GM21528 (cell line): ENCODE measurements around the gene PIR.
A peak's percentile ranks its signal among the peaks of the same experiment; 100 is the strongest.

ENCODE experiments used
- ATAC-seq: cut with Tn5 transposase; IDR thresholded peaks from one replicate; pipeline ENCODE4 v1.9.1; 2021; ENCODE audit warnings: mild to moderate bottlenecking, moderate library complexity; ENCODE audit not compliant: unreplicated experiment, low FRiP score

PIR gene

DNA sequence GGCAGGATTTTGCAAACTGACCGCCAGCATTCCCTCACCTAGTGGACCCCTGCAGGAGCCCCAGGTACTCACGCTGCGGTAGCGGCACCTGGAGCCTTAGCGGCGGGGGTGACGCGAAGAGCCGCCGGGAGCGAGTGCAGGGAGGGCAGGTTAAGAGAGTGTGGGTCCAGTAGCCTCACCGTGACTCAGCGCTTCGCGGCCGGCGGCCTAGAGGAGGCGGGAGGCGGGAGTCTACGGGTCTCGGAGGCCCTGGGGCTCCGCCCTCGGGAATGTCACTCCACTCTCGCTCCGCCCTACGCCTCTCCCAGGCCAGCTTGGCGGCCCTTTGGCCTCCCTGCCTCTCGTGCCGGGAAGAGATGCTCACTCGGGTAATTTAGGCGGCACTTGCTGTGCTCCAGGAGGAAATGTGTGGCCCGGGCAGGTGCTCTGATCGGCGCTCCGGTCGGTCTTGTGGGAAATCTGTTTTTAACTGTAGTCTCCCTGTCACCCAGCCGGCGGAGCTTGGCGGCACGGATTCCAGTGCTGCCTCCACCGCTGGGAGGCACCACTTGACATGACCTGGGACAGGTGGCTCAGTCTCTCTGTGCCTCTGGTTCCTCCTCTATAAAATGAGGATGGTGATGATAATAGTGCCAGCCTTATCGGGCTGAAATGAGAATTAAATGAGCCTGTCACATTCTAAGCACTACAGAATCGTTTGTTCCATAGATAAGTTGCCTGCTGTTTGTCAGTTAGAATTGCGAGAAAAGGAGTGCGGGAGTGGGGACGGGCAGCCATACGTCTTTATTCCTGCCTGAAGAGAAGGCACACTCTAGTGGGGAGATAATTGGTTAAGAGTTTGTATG, at the start of gene PIR:
TSS of gene PIR (minus strand) at position 216 of the 845 bp plus-strand sequence. CDS start 2,076 bp downstream, outside the sequence.
- ATAC-seq: peak; percentile 99

DNA sequence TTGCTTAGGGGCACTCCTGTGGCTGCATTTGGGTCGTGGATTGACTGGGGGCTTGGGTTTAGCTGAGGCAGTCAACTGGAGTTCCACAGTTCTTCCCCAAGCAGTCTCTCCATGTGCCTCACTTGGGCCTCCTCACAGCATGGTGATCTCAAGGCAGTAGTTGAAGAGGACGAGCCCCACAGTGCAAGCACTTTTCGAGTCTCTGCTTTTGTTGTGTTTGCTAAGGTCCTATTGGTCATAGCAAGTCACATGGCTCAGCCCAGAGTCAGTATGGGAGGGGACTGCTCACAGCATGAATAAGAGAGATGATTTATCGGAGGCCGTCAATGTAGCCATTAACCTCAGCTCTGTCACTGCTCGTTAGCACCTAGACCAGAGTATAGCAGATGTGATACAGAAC, 37.2 kb upstream of the PIR start:
- ATAC-seq: no peak

DNA sequence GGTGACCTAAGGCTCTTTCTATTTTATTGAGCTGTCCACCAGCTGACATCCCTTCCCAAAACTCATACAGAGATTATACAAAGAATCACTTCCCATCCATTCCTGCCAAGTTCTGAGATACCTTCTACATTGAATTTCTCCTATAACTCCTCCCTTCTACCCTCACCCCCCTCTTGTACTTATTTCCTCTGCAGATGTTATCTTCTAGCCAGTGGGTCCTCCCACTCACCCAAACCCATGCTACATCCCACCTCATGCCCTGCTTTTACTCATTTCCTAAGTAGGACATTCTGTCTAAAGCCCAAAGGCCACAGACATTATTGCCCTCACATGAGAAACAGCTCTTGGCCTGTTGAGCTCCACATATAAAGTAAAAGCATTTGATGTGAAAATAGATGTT, 36.0 kb upstream of the PIR start:
- no peak for ATAC-seq

DNA sequence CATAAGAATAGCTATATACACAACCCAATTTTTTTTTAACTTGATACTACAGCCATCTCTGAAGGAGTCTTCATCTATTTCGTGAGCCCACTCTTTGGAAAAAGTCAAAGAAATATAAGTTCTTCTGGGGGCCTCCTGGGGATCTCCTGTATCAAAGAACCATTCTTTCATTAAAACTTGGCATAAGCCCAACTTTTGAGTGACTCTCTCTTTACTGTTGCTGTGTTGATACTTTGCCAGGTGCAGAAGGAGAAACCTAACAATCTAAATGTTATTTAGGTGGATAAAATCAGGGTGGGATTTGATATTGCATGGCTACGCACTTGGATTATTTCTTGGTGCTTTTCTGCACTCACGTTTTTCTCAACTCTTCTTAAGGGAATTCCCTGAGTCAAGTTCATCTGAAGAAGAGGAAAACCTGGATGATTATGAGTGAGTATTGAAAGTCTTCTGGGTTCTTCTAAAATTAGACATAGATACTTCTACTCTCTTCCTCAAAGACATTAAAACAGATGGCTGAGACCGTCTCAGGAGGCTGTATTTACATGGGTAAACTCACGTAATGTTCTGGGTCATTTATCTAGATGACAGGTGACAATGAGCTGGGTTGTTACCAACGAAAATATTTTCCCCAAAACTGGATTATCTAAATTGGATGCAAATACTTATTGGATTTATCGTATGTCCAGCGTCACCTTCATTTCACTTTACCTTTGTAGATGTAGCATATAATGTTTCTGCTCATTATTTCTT, 32.7 kb upstream of the PIR start:
- ATAC-seq: no peak

DNA sequence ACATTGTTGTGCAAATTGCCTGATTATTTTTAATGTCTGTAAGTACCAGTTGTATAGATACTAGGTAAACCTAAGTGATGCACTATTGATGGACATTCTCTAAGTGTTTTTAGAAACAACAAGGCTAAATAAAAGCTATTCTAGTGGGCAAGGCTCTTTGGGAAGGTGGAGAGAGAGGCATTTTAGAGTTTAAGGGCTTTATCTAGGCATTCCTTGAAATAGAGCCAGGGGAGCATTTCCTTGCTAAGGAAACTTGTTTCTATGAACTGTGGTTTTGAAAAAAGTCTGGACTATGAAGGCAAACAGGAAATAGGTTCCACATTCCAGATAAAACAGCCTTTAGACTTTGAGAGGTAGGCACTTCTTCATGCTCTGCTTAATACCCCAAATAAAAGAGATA, 31.3 kb upstream of the PIR start:
- no peak for ATAC-seq

DNA sequence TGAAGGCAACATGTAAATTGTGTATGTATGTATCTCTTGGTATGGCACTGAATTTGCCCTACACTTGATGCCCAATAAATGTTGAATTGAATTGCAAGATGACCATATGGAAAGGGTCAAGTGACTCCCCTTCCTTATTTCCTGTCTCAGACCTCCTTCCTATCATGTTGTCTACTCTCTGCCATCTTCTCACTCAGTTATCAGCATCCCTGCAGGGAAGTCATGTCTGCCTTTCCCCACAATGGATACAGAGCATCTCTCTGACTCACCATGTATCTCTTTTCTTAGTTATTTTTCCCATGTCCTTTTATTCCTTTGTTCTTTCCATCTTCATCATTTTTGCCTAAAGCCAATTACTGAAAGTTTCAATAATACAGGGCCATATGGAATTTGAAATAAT, 30.0 kb upstream of the PIR start:
- ATAC-seq: no peak

DNA sequence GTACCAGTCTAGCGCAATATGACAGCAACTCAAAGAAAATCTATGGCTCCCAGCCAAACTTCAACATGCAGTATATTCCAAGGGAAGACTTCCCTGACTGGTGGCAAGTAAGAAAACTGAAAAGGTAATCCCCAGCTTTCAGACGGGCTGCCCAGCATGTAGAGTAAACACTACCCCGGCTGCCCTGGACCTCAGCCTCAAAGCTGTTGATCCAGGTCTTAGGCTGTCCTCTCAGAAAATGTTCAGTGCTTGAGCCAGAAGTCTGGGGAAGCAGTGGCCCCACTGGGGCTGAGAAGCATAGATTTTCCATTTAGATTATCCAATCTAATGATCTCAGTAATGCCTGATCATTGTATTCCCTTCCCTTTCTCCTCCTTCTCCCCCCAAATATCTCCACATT, 29.3 kb upstream of the PIR start:
- no peak for ATAC-seq

DNA sequence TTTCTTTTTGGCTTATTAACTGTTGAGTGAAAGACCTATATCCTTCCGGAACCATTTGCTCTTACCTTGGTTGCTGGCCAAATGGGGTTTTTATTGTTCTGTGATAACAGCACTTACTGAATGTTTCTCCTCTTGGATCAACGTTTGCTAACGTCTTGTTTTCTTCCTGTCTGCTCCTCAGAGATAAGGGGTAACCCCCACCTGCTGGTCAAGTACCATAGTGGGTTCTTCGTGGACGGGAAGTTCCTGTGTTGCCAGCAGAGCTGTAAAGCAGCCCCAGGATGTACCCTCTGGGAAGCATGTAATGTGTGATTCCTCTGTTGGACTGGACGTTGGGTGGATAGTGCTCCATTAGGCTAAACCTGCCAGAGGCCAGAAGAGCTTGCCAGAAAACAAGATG, 22.8 kb upstream of the PIR start:
- ATAC-seq: no peak

DNA sequence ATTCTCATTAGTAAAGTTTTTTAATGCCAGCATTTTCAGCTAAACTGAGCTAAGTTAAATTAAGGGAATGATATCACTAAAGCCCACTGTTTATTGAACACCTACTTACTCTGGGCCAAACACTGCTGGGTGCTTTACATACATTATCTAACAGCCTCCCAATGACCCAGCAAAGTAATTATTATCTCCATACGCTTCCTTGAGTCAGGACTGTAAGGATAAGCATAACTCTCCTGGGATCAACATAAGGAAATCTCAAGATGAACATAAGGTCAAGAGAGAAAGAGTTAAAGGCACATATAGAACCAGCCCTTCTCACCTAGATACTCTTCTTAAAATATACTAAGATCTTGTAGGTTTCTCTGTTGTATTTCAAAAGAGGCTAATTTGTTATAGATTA, 21.1 kb upstream of the PIR start:
- no peak for ATAC-seq

DNA sequence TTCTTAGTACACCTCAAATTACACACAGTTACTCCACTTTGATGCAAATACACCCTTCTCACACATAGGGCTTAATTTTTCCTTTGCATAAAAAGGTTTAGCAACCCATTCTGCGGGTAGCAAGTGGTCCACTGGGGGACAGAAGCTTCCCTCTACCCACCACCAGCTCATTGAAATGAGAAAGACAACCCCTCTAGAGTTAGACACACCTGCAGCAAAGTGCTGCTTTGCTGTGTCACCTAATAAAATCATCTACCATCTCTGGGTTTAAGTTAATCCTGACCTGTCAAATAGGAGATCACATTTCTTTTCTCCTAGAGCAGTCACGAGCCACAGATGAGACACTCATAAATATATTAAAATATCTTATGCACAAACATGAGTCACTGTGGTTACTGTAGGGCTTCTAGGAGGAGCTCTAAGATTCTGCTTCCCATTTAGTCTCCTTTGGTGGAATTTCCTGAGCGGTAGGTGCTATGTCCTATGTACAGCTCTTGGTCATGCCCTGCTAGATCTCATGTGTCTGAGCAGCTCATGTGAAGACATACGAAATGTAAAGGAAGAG, 19.4 kb upstream of the PIR start:
- ATAC-seq: no peak

DNA sequence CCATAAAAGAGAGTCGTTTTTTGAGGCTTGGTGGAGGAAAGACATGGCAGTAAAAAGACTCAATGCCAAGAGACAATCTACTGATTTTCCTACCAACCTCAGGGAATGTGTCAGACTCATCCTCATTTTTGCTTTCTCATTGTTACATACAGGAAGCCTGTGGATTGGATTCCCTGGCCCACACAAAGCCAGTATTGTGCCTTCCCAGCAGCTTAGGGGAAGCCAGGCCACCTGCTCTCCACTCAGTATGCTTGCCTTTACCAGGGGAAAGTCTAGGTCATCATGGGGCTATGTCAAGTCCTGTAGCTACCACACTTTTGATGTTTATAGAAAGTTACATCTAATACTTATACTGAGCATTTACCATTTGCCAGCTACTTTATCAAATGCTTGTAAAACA, 18.4 kb upstream of the PIR start:
- no peak for ATAC-seq

DNA sequence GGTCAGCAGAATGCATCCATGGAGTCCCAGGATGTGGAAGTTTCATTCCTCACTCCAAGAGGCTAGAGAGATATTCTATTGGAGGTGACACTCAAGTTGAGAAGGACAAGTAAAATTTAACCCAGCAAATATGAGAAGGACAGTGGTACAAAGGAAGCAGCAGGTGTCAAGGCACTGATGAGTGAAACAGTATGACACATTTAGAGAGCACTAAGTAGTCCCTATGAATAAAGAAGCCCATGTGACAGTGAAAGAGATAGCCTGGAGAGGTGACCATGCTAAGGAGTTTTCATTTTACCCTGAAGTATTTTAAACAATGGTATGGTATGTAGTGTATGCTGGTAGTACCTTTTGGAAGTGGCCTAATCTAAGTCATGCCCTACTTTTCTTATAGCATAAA, 16.7 kb upstream of the PIR start:
- no peak for ATAC-seq

DNA sequence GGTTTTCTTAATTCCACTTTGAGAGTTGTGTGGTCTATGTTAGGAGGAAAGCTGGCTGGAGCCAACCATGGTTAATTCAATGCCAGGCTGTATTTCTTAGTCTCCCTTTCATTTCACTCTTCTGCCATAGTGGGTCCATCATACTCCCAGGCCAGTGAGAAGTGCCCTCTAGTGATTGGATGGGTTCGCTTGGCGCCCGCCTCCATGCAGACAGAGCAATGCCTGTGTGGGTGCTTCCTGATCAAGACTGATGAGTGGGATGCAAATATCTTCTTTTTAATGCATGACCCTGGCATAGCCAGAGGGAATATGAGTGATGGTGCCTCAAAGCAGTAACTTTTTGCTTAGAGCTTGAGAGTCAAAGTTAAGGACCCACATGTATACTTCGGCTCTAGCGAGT, 13.9 kb upstream of the PIR start:
- no peak for ATAC-seq

DNA sequence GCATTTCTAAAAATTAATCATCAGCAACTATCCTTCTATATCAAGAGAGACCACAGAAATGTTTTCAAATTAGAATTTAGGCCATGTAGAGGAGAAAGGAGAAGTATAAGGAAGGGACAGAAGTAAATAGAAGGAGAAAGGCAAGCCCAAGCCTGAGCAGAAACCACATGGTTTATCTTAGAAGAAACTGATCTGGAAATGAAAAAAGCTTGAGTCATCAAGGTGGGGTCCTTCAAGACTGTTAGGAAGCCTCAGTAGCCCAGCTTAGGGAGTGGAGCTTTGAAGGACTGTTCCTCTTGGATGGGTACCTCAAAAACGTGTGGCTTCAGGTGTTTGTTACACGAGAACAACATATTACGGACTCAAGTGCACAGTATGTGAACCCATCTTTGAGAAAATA, 12.0 kb upstream of the PIR start:
- no peak for ATAC-seq

DNA sequence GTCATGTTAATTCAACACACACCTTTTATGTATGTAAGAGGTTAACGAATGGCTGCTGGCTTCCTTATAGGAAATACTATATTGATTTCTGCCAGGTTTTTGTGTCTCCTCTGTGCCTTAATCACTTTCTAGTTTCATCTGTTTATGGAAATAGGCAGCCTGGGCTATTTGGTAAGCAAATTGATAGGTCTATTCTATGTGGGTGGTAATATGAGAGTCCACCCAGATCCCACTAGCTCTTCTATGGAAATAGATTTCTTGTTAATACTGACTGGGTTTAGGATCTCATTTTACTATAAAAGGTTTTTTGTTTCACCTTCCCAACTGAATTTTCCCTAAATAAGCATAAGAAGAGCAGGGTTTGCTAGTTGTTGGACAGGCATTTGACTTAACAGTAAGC, 11.5 kb upstream of the PIR start:
- no peak for ATAC-seq

DNA sequence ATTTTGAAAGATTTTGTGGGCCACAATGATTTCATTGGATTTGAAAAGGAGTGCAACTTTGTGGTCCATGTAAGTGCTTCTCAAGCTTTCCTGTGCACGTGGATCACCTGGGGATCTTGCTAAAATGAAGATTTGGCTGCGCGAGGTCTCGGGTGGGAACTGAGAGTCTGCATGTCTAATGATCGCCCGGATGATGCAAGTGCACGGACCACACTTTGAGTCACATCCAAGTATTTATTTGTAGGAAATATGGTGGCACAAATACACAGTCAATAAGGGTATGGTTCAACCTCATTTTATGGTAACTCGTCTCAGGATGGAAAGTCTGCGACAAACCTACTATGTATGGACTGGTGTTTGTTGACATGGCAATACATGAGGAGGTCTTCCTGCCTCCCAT, 8.4 kb upstream of the PIR start:
- no peak for ATAC-seq

DNA sequence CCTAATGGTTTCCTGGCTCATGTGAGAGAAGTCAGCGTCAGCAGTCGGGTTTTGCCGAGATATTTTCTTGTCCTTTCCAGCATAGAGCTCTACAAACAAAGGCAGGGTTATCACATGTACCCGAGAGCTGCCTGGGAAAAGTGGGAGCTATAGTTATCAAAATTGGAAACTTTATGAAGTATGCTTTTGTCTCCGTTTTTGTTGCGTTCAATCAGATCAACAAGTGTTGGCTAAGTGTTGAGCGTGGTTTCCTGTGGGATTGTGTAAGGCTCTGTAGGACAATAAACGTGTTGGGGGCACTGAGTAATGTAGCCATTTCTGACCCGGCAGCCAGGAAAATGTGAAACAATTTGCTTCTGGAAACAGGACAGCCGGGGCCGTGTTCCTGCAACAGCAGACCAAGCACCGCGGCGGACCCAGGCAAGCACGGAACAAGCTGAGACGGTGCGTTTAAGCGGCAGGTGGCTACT, 7.4 kb upstream of the PIR start, which contains the start of gene BMX:
TSS of gene BMX (plus strand) at position 311 of the 470 bp plus-strand sequence. CDS start 7,547 bp downstream, outside the sequence.
- ATAC-seq: no peak

DNA sequence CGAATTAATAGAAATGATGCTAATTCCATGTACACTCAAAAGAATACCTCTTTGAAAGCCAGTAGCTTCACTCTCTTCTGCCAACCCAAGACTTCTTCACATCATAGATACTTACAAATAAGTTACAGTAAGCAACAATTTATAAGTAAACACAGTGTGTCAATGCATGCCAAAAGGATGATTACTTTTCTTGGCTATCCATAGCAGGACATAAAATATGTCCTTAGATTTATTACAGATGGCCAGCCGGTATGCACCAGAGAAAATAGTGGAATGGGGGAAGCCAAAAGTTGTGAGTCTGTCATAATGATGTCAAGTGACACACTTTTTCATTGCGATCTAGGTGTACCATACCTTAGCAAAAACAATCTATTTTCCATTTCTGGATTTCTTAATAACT, 6.8 kb upstream of the PIR start:
- ATAC-seq: no peak

DNA sequence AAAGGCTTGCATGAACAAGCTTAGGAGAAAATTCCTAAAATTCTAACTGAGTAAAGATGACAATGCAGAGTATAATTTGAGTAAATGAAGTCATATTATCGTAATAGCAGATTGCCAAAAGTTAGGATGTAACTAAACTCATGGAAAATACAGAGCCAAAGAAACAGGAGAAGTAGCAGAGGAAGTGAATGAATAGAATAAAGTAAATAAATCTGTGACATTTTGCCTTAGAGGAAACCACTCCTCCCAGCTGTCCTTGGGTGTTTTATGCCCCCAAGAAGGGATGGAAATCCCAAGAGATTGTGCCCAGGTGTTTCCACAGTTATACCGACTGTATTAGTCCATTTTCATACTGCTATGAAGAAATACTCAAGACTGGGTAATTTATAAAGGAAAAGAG, 5.6 kb upstream of the PIR start:
- ATAC-seq: no peak

DNA sequence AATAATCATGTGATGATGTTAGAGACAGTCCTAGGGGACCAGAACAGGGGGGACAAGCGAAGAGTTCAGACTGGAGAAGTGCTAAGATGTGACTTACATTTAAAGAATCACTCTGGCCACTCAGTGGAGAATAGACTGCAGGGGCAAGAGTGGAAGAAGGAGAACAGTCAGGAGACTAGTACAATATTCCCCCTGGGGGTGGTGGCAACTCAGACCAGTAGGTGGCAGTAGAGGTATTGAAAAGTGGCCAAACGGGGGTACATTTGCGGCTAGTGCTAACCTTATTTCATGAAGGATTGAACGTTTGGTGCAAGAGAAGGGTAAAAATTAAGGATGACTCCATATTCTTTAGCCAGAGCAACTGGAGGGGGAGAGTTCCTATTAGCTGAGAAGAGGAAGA, 4.7 kb upstream of the PIR start:
- no peak for ATAC-seq

DNA sequence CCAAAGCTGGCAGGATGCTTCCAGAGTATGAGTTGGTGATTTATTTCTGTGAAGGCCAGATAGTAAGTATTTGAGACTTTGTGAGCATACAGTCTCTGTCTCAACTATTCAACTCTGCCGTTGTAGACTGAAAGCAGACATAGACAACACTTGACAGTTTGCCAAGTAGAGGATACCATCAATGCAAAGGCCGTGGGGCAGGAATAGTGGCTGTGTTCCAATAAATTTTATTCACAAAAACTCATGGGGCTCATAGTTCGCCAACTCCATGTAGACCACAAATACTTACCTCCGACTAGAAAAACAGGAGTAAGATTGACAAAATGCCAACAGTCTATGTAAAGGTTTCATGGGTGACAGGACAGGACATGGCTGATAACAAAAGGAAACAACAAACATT, 3.7 kb upstream of the PIR start:
- no peak for ATAC-seq
